Measurements from ENCODE around the gene C15orf40.
"Not testable (repeated sequence)": the region's sequence is repeated elsewhere in the genome, so short reads cannot be mapped to it uniquely, and the experiment has no call there.

Gene C15orf40

DNA sequence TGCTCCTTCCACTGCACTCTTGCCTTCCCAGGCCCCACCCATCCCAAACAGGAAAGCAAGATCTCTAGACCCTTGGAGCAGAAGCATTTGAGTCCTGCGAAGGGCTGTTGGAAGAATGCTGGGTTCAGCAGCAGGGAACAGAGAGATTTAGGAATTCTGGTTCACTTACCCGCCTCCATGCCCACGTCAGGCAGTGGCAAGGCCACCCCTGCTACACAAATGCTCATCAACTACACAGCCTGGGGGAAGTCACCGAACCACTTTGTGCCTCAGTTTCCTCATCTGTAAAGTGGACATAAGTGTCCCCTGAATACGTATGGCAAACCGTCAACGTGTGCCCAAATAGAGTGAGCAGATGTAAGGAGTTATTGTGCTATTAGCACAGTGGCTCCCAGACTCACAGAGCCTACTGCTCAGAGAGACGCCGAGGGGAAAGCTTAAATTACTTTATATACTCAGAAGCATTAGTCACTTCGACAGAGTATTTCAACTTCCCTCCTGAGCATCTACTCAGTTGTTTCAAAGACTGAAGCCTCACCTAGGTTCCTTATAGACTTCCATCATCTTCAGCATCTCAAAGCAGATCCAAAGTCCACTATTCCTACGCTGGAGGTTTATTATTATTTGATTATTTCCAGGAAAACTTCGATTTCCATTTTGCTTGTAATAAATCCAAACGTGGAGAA lies 59.8 kb downstream of the C15orf40 start:
- no peak for DNase-seq

DNA sequence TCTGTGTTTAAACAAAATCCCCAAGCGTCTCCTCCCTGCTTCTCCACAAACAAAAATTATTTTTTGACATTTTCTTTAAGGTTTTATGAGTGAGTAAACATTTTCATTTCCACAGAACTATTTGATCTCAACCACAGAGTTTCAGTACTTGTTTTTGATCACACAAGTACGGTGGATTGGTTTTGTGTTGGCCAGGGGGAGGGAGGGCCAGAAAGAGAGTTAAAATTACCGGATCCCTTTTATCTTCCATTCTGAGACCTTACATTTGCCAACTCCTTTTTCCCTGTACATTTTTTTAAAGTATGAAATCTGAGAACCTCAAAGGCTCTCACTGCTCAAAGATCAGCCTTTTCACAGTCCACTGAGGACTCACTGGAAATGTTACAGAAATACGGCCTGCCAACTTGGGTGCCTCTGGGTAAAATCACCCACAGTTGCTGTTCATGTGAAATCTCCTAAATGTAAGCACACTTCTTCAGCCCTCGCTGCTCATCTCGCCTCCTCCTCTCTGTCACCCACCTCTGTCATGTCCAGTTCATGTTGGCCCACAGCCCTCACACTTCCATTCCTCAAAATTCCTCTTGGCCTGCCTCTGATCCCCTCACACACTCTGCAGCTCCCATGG lies 60.6 kb downstream of the C15orf40 start:
- DNase-seq = no peak

DNA sequence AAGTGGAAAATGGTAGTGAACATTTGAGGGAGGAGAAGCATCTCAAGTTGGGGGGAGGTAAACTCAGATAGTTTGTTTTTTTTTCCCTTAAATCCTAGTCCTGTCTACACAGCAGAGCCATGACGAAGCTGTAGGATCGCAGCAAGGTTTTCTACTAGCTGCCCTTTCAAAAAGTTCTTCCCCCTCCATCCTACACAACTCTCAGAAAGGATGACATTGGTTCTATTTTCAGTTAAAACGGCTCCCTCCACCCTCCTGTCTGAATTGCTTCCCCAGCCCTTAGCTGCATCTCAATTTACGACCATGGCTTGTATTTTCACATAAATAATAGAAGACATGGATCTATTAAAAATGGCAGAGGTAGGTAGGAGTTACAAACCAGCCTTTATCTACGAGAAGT lies 61.1 kb downstream of the C15orf40 start:
- no peak for DNase-seq

DNA sequence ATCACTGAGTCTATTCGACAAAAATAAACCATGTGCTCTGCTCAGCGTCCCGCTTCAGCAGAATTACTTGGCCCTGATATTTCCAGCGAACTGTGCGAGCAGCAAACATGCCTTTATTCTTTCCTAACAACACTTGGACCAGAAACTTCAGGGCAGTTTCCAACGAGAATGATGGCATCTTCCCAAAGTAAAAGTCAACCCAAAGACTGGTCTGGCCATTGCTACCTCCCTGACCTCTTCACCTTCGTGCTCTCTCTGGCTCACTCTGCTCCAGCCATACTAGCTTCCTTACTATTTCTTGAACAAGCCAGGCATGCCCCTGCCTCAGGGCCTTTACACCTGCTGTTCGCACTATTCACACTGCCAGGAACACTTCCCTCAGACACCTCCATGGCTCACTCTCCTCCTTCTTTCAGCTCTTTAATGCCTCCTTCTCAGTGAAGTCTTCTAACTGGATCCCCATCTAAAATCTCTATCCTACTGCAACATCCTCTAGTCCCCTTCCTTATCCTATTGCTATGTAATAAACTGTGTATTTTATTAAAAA lies 65.2 kb downstream of the C15orf40 start:
- DNase-seq = no peak

DNA sequence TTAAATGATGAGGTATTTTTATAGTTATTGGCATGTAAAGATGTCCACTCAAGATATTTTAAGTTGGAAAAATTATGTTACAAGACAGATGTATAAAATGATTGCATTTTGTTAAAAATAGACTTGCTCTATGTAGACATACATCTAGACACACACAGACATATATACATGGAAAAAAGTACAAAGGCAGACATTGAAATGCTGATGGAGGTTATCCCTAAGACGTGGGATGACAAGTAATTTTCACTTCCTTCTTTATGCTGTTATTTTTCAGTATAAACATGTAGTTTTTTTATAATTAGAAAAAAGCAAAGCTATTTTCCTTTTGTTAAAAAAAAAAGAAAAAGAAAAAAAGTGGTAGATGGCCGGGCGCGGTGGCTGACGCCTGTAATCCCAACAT lies 66.1 kb downstream of the C15orf40 start:
- no peak for DNase-seq

DNA sequence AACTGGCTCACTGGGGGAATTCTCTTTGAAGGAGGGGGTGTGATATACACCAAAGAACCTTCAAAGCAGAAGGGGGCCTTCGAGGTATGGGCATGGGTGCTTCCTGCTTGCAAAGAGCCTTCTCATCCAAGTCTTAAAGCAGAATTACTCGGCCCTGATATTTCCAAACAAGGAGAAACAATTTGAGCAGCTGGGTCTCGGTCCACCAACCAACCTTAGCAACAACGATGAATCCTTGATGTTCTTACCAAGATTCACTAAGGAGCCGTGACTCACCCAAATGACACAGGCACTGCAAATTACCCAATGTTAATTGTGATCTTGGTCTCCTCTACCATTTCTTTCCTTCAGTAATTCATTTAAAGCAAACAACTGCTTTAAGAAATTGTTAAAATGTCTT lies 66.6 kb downstream of the C15orf40 start:
- DNase-seq = no peak

DNA sequence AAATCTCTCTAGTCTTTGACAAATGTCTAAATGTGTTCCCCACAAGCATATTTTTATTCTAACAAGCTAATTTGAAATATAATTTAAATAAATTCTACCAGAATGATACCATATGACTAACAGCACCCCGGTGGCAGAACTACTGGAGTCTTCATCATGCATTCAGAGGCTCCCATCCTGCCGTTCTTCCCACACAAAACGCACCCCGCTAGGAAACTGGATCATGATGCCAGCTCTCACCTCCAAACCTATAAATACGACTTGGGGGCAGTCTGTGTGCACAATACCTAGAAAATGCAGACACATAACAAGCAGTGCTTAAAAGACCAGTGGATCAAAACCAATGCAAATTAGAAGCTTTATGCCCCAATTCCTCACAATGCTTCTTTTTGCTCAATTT lies 67.4 kb downstream of the C15orf40 start:
- no peak for DNase-seq

DNA sequence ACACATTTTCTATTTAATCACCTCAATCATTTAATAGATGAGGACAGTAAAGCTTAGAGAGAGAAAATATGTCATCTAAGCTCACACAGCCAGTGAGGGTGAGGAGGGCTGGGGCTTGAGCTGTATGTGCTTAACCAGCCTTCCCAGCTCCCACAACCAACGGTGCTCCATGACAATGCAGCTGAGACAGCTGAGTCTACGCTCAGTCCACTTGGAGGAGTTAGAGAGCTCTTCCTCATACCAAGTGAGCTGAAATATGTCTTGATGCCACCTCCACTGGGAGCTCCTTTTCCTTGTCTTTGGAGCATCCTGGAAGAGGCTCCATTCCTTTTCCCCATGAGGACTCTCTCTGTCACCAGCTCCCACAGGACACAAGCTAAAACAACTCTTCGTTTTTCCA lies 68.3 kb downstream of the C15orf40 start:
- no peak for DNase-seq

DNA sequence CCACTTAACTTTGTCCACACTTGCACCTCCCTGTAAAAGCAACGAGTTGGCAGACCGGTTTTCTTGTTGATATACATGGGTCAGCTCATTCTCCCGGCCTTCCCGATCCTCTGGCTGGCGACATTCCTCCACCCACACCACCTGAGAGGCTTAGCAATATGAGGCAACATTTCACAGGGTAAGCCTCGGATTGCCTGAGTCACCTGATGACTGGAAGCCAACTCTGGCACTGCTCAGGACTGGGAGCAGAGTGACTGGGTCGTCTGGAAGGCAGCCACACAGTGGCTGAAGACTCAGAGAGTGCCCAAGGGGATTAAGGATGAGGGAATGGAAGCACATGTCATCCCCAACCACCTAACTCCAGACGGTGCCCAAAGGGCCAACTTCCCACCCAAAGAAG lies 68.7 kb downstream of the C15orf40 start:
- no peak for DNase-seq

DNA sequence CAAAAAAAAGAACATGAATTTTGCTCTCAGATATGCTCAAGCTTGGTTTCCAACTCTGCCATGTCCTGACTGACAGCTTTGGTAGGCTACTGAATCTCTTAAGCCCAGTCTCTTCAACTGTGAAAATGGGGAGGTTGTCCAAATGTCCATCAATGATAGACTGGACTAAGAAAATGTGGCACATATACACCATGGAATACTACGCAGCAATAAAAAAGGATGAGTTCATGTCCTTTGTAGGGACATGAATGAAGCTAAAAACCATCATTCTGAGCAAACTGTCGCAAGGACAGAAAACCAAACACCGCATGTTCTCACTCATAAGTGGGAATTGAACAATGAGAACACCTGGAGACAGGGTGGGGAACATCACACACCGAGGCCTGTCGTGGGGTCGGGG lies 71.8 kb downstream of the C15orf40 start:
- DNase-seq = not testable (repeated sequence)
